Right renal pelvis (tissue), 4 donors: Measurements from ENCODE around the gene AHI1. TPM values are rescaled to one million over a fixed set of nuclear protein-coding genes. Genes with fewer than 3 reads are reported as not detected.
"Not testable (repeated sequence)": the region's sequence is repeated elsewhere in the genome, so short reads cannot be mapped to it uniquely, and the experiment has no call there.

ENCODE experiments used
- DNase-seq, 4 donors: peaks; one replicate each; pipeline ENCODE4 v3.0.0-alpha.2; 2013; ENCODE audit warnings: low read depth in 4 of 4, low spot score in 3 of 4, missing footprints in 1 of 4
- polyA plus RNA-seq, 4 donors: library from polyadenylated mRNA; unstranded; fragments of 120-200 nt; gene quantifications; one replicate each; pipeline ENCODE4 v1.2.1, GENCODE V29; 2013; ENCODE audit not compliant: insufficient read length in 4 of 4

AHI1 gene
- polyA plus RNA-seq, 4 donors, result 47.5 to 70.1 (median 58.9) TPM

GRCh38 chr6:135506270-135506997 is 8.9 kb upstream of the AHI1 start:
- peak in 1 of 4 donors; percentile 33 for DNase-seq

- no peak for DNase-seq
These were observed 8.1 kb upstream of the AHI1 start for GRCh38 chr6:135505648-135506047.

GRCh38 chr6:135505222-135505621 is 7.7 kb upstream of the AHI1 start:
- no peak for DNase-seq

GRCh38 chr6:135504734-135505133 is 7.2 kb upstream of the AHI1 start:
- DNase-seq, result no peak

- no peak for DNase-seq
These were observed 6.3 kb upstream of the AHI1 start for GRCh38 chr6:135503703-135504475.

- no peak for DNase-seq
These were observed 2.2 kb upstream of the AHI1 start for GRCh38 chr6:135499441-135500340.

GRCh38 chr6:135498185-135498841 is 773 bp upstream of the AHI1 start:
- peak; percentile 53 to 67 (median 64) for DNase-seq

- DNase-seq, result no peak
These were observed 634 bp downstream of the AHI1 start for GRCh38 chr6:135496800-135497411.

GRCh38 chr6:135493218-135493961 is 4.2 kb downstream of the AHI1 start:
- DNase-seq, result no peak

GRCh38 chr6:135490381-135490780 is 7.2 kb downstream of the AHI1 start:
- DNase-seq, result no peak

- no peak for DNase-seq
These were observed 9.5 kb downstream of the AHI1 start for GRCh38 chr6:135488023-135488422.

- not testable (repeated sequence) for DNase-seq
These were observed 13.6 kb downstream of the AHI1 start for GRCh38 chr6:135483903-135484302.

GRCh38 chr6:135481783-135482369 is 15.7 kb downstream of the AHI1 start:
- DNase-seq, result no peak

- DNase-seq, result no peak
These were observed 17.9 kb downstream of the AHI1 start for GRCh38 chr6:135479601-135480000.

- no peak for DNase-seq
These were observed 18.9 kb downstream of the AHI1 start for GRCh38 chr6:135478626-135479025.

GRCh38 chr6:135475292-135475886 is 22.2 kb downstream of the AHI1 start:
- peak in 2 of 4 donors; percentile 40 to 47 for DNase-seq

- no peak for DNase-seq
These were observed 23.2 kb downstream of the AHI1 start for GRCh38 chr6:135474362-135474761.

- DNase-seq, result no peak
These were observed 31.6 kb downstream of the AHI1 start for GRCh38 chr6:135465903-135466302.

- DNase-seq, result no peak
These were observed 32.2 kb downstream of the AHI1 start for GRCh38 chr6:135465307-135465706.
